HepG2 (cell line): Measurements from ENCODE around the gene TCN2. TPM values are rescaled to one million over a fixed set of nuclear protein-coding genes. Genes with fewer than 3 reads are reported as not detected.
"Not testable (repeated sequence)": the region's sequence is repeated elsewhere in the genome, so short reads cannot be mapped to it uniquely, and the experiment has no call there.

Source experiments
- ATAC-seq: fragments of 200-7000 bp; cut with Tn5 transposase; 3 replicates; pipeline ENCODE4 v1.9.1; 2020; ENCODE audit warnings: mild to moderate bottlenecking, moderate library complexity
- BruUV-seq: library from RNA; stranded (reverse); fragments of 400-500 nt; replicated peaks from 2 replicates; lab custom pipeline; 2021; lab: Mats Ljungman, UMichigan
- CTCF ChIA-PET: fragments of 300-600 bp; formaldehyde crosslinking; extraction: SDS; loops from one replicate; lab custom pipeline; 2021; ENCODE audit warnings: low total read pairs, inconsistent platforms, low intra/inter-chr PET ratio; lab: Yijun Ruan, JAX
- POLR2A ChIA-PET: fragments of 350-600 bp; sonication (Branson Sonifier 250); formaldehyde crosslinking; loops from one replicate; lab custom pipeline; 2020; ENCODE audit warnings: antibody characterized with exemption, inconsistent platforms; lab: Yijun Ruan, JAX
- DNase-seq: peaks from one replicate; pipeline ENCODE4 v3.0.0-alpha.2; 2015; ENCODE audit warnings: low spot score
- FAIRE-seq: peaks from 3 replicates; lab custom pipeline; 2011; peaks lifted over from hg19 to GRCh38; lab: Jason Lieb, UNC
- H2AFZ ChIP-seq: one replicate; pipeline ENCODE4 v1.6.1; 2011; ENCODE audit warnings: low read length, inconsistent platforms
- H3K27ac ChIP-seq: fragments of 300-600 bp; 3 replicates; pipeline ENCODE4 v1.8.0; 2011; ENCODE audit warnings: mixed run types, mild to moderate bottlenecking, mixed read lengths, low read length, inconsistent platforms; ENCODE audit not compliant: insufficient read depth; ENCODE audit errors: extremely low read length
- H3K27me3 ChIP-seq, 2 experiments: fragments of 200-600 bp in 1 of 2; 2 replicates in 1 of 2; 3 replicates in 1 of 2; pipeline versions ENCODE4 v1.6.0 to v1.8.0; 2011; ENCODE audit warnings: low read length in 2 of 2, mild to moderate bottlenecking in 2 of 2, moderate library complexity in 2 of 2, inconsistent platforms in 1 of 2; ENCODE audit not compliant: insufficient read depth in 2 of 2, control insufficient read depth in 1 of 2
- H3K36me3 ChIP-seq, 2 experiments: fragments of 200-600 bp in 1 of 2; replicated peaks in 1 of 2; 2 replicates in 1 of 2; 3 replicates in 1 of 2; pipeline versions ENCODE4 v1.5.1 to v1.8.0; 2011; ENCODE audit warnings: low read length in 2 of 2, inconsistent platforms in 1 of 2; ENCODE audit not compliant: insufficient read depth in 2 of 2, control insufficient read depth in 1 of 2
- H3K4me1 ChIP-seq: 2 replicates; pipeline ENCODE4 v1.5.1; 2012; ENCODE audit warnings: low read length, inconsistent platforms; ENCODE audit not compliant: insufficient read depth
- H3K4me2 ChIP-seq: 2 replicates; pipeline ENCODE4 v1.6.0; 2011; ENCODE audit warnings: low read depth, low read length, inconsistent platforms
- H3K4me3 ChIP-seq, 3 experiments: fragments of 200-600 bp in 1 of 3; sonication (generic), shearing (Covaris generic) in 1 of 3; replicated peaks in 1 of 3; 2 replicates each; pipeline ENCODE4 v1.5.1; 2011 to 2016; ENCODE audit warnings: low read length in 3 of 3, inconsistent platforms in 2 of 3, low read depth in 2 of 3, mild to moderate bottlenecking in 2 of 3, control low read depth in 1 of 3, mixed read lengths in 1 of 3; ENCODE audit not compliant: insufficient read depth in 1 of 3
- H3K79me2 ChIP-seq: one replicate; pipeline ENCODE4 v1.6.1; 2011; ENCODE audit warnings: low read length, inconsistent platforms; ENCODE audit not compliant: insufficient read depth
- H3K9ac ChIP-seq: 2 replicates; pipeline ENCODE4 v1.6.0; 2011; ENCODE audit warnings: mild to moderate bottlenecking, low read depth, low read length, inconsistent platforms; ENCODE audit not compliant: insufficient read depth
- H3K9me3 ChIP-seq: 2 replicates; pipeline ENCODE4 v1.5.1; 2012; ENCODE audit warnings: mild to moderate bottlenecking, low read length
- H4K20me1 ChIP-seq: 2 replicates; pipeline ENCODE4 v1.6.0; 2011; ENCODE audit warnings: inconsistent platforms, mild to moderate bottlenecking, low read length, moderate library complexity; ENCODE audit not compliant: insufficient read depth
- CTCF ChIP-seq: sonication (generic); formaldehyde crosslinking; IDR thresholded peaks from 2 replicates; pipeline ENCODE4 v1.5.0; 2020; ENCODE audit warnings: mild to moderate bottlenecking, missing genetic modification reagents, moderate library complexity
- PBX2 ChIP-seq: IDR thresholded peaks from 2 replicates; pipeline ENCODE4 v1.6.1; 2016; ENCODE audit warnings: control low read depth
- RAD21 ChIP-seq: fragments of 450-650 bp; formaldehyde crosslinking; IDR thresholded peaks from 2 replicates; pipeline ENCODE4 v1.5.0; 2020; ENCODE audit warnings: mild to moderate bottlenecking
- SP1 ChIP-seq, 2 experiments: fragments of 450-650 bp in 1 of 2; sonication (generic) in 1 of 2; formaldehyde crosslinking in 1 of 2; IDR thresholded peaks; 2 replicates each; pipeline versions ENCODE4 v1.4.0 to v1.6.1; 2016 to 2020; ENCODE audit warnings: missing genetic modification reagents in 1 of 2
- ZBTB33 ChIP-seq: sonication (generic); formaldehyde crosslinking; IDR thresholded peaks from 2 replicates; pipeline ENCODE4 v1.4.0; 2020; ENCODE audit warnings: missing genetic modification reagents
- ZNF121 ChIP-seq: sonication (generic); formaldehyde crosslinking; IDR thresholded peaks from 2 replicates; pipeline ENCODE4 v1.5.0; 2020; ENCODE audit warnings: mild to moderate bottlenecking, missing genetic modification reagents
- ZNF24 ChIP-seq: fragments of 450-650 bp; IDR thresholded peaks from 2 replicates; pipeline ENCODE4 v1.6.1; 2017; ENCODE audit warnings: antibody characterized with exemption, mild to moderate bottlenecking
- ZNF740 ChIP-seq: sonication (generic); formaldehyde crosslinking; IDR thresholded peaks from 2 replicates; pipeline ENCODE4 v1.4.0; 2020; ENCODE audit warnings: missing genetic modification reagents
- ZNF768 ChIP-seq: sonication (generic); formaldehyde crosslinking; IDR thresholded peaks from 2 replicates; pipeline ENCODE4 v1.4.0; 2020; ENCODE audit warnings: missing genetic modification reagents
- ZNF770 ChIP-seq: sonication (generic); formaldehyde crosslinking; IDR thresholded peaks from 2 replicates; pipeline ENCODE4 v1.5.0; 2020; ENCODE audit warnings: mild to moderate bottlenecking, missing genetic modification reagents
- WGBS: methylation state at CpG from one replicate; pipeline ENCODE4 v1.1.6; 2017; ENCODE audit warnings: low lambda C conversion rate; 5-methylcytosine and 5-hydroxymethylcytosine counted together
- in situ Hi-C: cut with HindIII; loops from 2 replicates; pipeline ENCODE4 v1.10.0; 2017; ENCODE audit warnings: low pct_unique_long_range_greater_than_20kb; ENCODE audit not compliant: extremely low pct_ligation_motif_present
- intact Hi-C: fragments of 100-400 bp; cut with micrococcal nuclease; formaldehyde crosslinking; loops from one replicate; pipeline ENCODE4 v1.10.0; 2022; ENCODE audit not compliant: unreplicated experiment
- polyA plus RNA-seq, 8 experiments: library from polyadenylated mRNA; depleted of rRNA in 3 of 8; stranded (reverse) in 7 of 8; unstranded in 1 of 8; fragments of >200 nt; fragmentation: Illumina TruSeq in 4 of 8; extraction: Trizol in 4 of 8; gene quantifications; 2 replicates each; pipeline versions ENCODE4 v1.2.1 to v1.2.3, GENCODE V29; 2011 to 2016; ENCODE audit warnings: low read depth in 4 of 8, missing spikeins in 1 of 8, mixed read lengths in 1 of 8; ENCODE audit not compliant: insufficient read depth in 1 of 8
- total RNA-seq, 5 experiments: library from RNA; depleted of rRNA; stranded (reverse); fragments of >200 nt; fragmentation: Illumina TruSeq; extraction: Trizol; gene quantifications; 2 replicates each; pipeline ENCODE4 v1.2.3, GENCODE V29; 2016; ENCODE audit warnings: low read depth in 1 of 5

Gene TCN2
- total and polyA plus RNA-seq, 2 of the 13 experiments (the other 11 are each of a cell fraction or from before 2014, with no cell fraction given), result 0.29 to 0.31 TPM

GRCh38 chr22:30560643-30561202 lies 46.3 kb upstream of the TCN2 start:
- H3K9me3 ChIP-seq; BruUV-seq; in situ Hi-C loops; intact Hi-C loops; H3K9ac ChIP-seq; POLR2A ChIA-PET; DNase-seq; H4K20me1 ChIP-seq; H2AFZ ChIP-seq; CTCF ChIA-PET; H3K79me2 ChIP-seq; H3K27me3 ChIP-seq; H3K36me3 ChIP-seq; FAIRE-seq; TF ChIP-seq SP1 (IDR thresholded peaks at IDR 0.05): not testable (repeated sequence)
- peaks cover 42% of the 10 kb centered on the region for H3K4me1 ChIP-seq
- peak; percentile 75 for ATAC-seq
- 59% methylated on average over 9 of the region's 11 CpGs for WGBS
- peak overlapping the region; percentile 50 for H3K27ac ChIP-seq
- TF ChIP-seq ZNF24, result peak; percentile 44; the same call in 1 of the 2 replicates
- TF ChIP-seq PBX2 (CRISPR knock-in tag), result 0 out of 2 replicates have a peak, but pooled peaks have one; percentile 49
- peak; percentile 19; the same call in 1 of the 2 replicates for TF ChIP-seq ZNF768 (CRISPR knock-in tag)
- peak; percentile 65 for TF ChIP-seq CTCF (CRISPR knock-in tag)
- TF ChIP-seq ZNF121 (CRISPR knock-in tag), result peak; percentile 78
- peak; percentile 87; the same call in 1 of the 2 replicates for TF ChIP-seq ZBTB33
- peak; percentile 81; the same call in 1 of the 2 replicates for TF ChIP-seq ZNF740 (CRISPR knock-in tag)
- 0 out of 2 replicates have a peak, but pooled peaks have one; percentile 16 for TF ChIP-seq SP1 (CRISPR knock-in tag; IDR thresholded peaks at IDR 0.05)
- peak; percentile 75; the same call in 1 of the 2 replicates for TF ChIP-seq ZNF770
- TF ChIP-seq RAD21 (CRISPR knock-in tag), result peak; percentile 37; the same call in 1 of the 2 replicates
- peak overlapping the region; percentile 70 for H3K4me2 ChIP-seq
- peak overlapping the region in 2 of 3 experiments; percentile 14 to 34; a peak in 1 of 6 replicates for H3K4me3 ChIP-seq
